Measurements from ENCODE around the gene MNT. TPM values are rescaled to one million over a fixed set of nuclear protein-coding genes. Genes with fewer than 3 reads are reported as not detected.

MNT gene
- total and polyA plus RNA-seq, 2 of the 8 experiments (the other 6 are each of a cell fraction or from before 2014, with no cell fraction given), result 5.0 to 17.3 TPM

GRCh38 chr17:2346475-2346874, 54.4 kb downstream of the MNT start (continued):
- no peak for TF ChIP-seq HDAC6 (IDR thresholded peaks at IDR 0.05; ENCODE audit: low read depth, low read length)
- TF ChIP-seq ZNF274 (IDR thresholded peaks at IDR 0.05; ENCODE audit: borderline replicate concordance, extremely low read depth, low read length), result no peak
- no peak for TF ChIP-seq MAFK (IDR thresholded peaks at IDR 0.05; ENCODE audit: low read depth, low read length)
- TF ChIP-seq KDM4A (IDR thresholded peaks at IDR 0.05; ENCODE audit: low read depth, low read length, severe bottlenecking), result no peak
- TF ChIP-seq SRF (IDR thresholded peaks at IDR 0.05; ENCODE audit: low read depth, low read length), result no peak
- TF ChIP-seq EZH2 (IDR thresholded peaks at IDR 0.05; ENCODE audit: low read depth, low read length, severe bottlenecking), result no peak
- no peak for TF ChIP-seq RAD21 (IDR thresholded peaks at IDR 0.05 in 1 of 2, conservative IDR thresholded peaks at IDR 0.05 in 1 of 2; ENCODE audit: low read depth in 2 of 2, low read length in 2 of 2)
- no peak for TF ChIP-seq JUND (IDR thresholded peaks at IDR 0.05; ENCODE audit: low read length)
